Measurements from ENCODE around the gene STAB2.

- TF ChIP-seq CTCF (IDR thresholded peaks at IDR 0.05; ENCODE audit: poor library complexity, severe bottlenecking) (no peak), EZH2 (IDR thresholded peaks at IDR 0.05; ENCODE audit: borderline replicate concordance, insufficient read depth, low read length, poor library complexity, severe bottlenecking) (no peak), TAF1 (IDR thresholded peaks at IDR 0.05; ENCODE audit: low read depth) (no peak), SMC3 (conservative IDR thresholded peaks at IDR 0.05; ENCODE audit: poor library complexity) (no peak), EP300 (conservative IDR thresholded peaks at IDR 0.05; ENCODE audit: poor library complexity, severe bottlenecking) (no peak), RAD21 (conservative IDR thresholded peaks at IDR 0.05) (no peak), POLR2AphosphoS5 (IDR thresholded peaks at IDR 0.05) (no peak), REST (IDR thresholded peaks at IDR 0.05; ENCODE audit: borderline replicate concordance) (no peak)
These were observed 109.0 kb downstream of the STAB2 start for GRCh38 chr12:103696101-103696500.

All from neural cell (in vitro differentiated cells).